ENCODE results near the gene STIM1.
A peak's percentile ranks its signal among the peaks of the same experiment; 100 is the strongest.
"Not testable (repeated sequence)": the region's sequence is repeated elsewhere in the genome, so short reads cannot be mapped to it uniquely, and the experiment has no call there.

The STIM1 gene

GRCh38 chr11:3856856-3857553, 1.5 kb downstream of the STIM1 start:
- TF ChIP-seq CTCF (IDR thresholded peaks at IDR 0.05; ENCODE audit: control extremely low read depth, extremely low read depth, low read depth, missing control alignments): no peak
- ChIA-PET POLR2A (interaction anchor here (1.0 to 3.4 kb wide), 2 partner anchors 13 to 16 kb away, joined by 5 to 22 read pairs; partner anchors contain the start of gene RHOG), CTCF (interaction anchor here (0.9 to 43.8 kb wide), 6 partner anchors 7 to 213 kb away, joined by 3 to 1411 read pairs (median 182); partner anchors contain the start of gene RHOG)
- no peak for DNase-seq (ENCODE audit: extremely low spot score)

- POLR2A ChIA-PET: interaction anchor here (0.5 kb wide), 1 partner anchor 15 kb away, joined by 4 read pairs; no protein-coding TSS in a partner anchor
- TF ChIP-seq CTCF (IDR thresholded peaks at IDR 0.05; ENCODE audit: control extremely low read depth, extremely low read depth, low read depth, missing control alignments): no peak
- CTCF ChIA-PET: interaction anchor here (0.7 to 43.8 kb wide), 6 partner anchors 8 to 213 kb away, joined by 3 to 1411 read pairs (median 182); partner anchors contain the start of gene RHOG
- no peak for DNase-seq (ENCODE audit: extremely low spot score)
Measured at GRCh38 chr11:3857628-3858027, 2.2 kb downstream of the STIM1 start.

DNA sequence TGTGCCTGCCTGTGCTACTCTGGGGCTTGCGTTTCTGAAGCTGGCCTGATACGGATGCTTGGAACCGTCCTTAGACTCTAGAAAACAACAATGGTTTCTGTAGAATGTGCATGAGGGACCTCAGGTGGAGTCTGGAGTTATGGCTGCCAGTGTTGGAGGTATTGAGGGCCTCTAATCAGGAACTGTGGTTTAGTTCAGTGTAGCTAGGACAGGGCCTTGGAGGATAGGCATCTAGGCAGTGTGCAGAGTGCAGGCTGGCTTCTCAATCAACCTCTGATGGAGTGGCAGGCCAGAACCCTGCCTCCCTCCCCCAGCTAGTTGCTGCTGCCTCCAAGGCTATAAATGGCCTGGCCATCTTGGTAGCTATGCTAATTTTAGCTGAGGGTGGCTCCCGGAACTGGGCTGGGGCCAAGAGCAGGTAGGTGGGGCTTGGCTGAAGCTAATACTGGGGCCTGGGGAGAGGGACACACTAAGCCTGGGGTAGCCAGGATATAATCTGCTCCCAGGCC, 4.0 kb downstream of the STIM1 start:
- no peak for TF ChIP-seq CTCF (IDR thresholded peaks at IDR 0.05; ENCODE audit: control extremely low read depth, extremely low read depth, low read depth, missing control alignments)
- peak; percentile 67 for DNase-seq (ENCODE audit: extremely low spot score)
- POLR2A ChIA-PET: no interaction called here
- CTCF ChIA-PET: interaction anchor here (1.1 to 43.8 kb wide), 7 partner anchors 10 to 211 kb away, joined by 3 to 1411 read pairs (median 35); partner anchors contain the start of gene RHOG

- CTCF ChIA-PET: interaction anchor here (5.0 to 43.8 kb wide), 4 partner anchors 11 to 210 kb away, joined by 35 to 1411 read pairs (median 376); partner anchors contain the start of gene RHOG
- no peak for TF ChIP-seq CTCF (IDR thresholded peaks at IDR 0.05; ENCODE audit: control extremely low read depth, extremely low read depth, low read depth, missing control alignments)
- POLR2A ChIA-PET: no interaction called here
- DNase-seq (ENCODE audit: extremely low spot score): no peak
Measured at GRCh38 chr11:3860375-3860774, 4.9 kb downstream of the STIM1 start.

DNA sequence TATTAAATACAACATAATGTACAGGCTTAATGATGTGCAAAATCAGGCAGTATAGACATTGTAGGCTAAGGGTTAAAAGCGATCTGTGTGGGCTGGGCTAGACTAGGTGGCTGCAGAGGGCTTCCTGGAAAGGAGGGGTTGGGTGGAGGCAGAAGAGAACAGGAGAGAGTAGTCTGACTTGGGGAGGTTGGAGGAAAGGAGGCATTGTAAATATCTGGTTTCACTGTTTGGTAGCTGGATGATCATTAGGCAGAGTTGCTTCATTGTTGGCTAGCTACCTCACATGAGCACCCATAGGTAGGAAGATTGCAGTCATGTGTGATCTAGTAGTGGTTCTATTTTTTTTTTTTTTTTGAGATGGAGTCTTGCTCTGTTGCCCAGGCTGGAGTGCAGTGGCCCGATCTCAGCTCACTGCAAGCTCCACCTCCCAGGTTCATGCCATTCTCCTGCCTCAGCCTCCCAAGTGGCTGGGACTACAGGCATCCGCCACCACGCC, 5.5 kb downstream of the STIM1 start:
- CTCF ChIA-PET: interaction anchor here (0.9 to 43.8 kb wide), 6 partner anchors 11 to 209 kb away, joined by 3 to 1411 read pairs (median 182); partner anchors contain the start of gene RHOG
- POLR2A ChIA-PET; DNase-seq (ENCODE audit: extremely low spot score): not testable (repeated sequence)

DNA sequence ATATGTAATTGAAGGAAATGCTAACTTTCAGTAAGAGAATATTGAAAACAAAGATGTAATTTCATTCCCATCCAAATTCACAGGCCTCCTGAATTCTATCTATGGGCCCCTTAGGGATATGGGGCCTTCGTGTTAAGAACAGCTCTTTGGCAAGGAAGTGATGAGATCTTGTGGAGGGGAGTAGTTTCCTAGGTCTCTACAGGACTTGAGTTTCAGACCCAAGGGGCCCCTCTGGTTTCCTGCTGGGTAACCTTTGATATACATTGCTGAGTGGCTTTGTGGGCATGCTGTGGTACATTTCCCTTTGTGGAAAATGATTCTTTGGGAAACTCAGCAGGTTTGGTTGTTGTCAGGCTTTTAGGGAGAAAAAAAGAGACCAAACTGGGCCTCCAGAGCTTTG, 6.2 kb downstream of the STIM1 start:
- POLR2A ChIA-PET: no interaction called here
- no peak for DNase-seq (ENCODE audit: extremely low spot score)
- TF ChIP-seq CTCF (IDR thresholded peaks at IDR 0.05; ENCODE audit: control extremely low read depth, extremely low read depth, low read depth, missing control alignments): no peak
- CTCF ChIA-PET: interaction anchor here (0.9 to 43.8 kb wide), 5 partner anchors 11 to 208 kb away, joined by 3 to 1411 read pairs (median 35); partner anchors contain the start of gene RHOG

Measured in GM10248 (cell line).